GM19099 (cell line): Measurements from ENCODE around the gene AGRN.

Experiments used
- POLR2A ChIP-seq: IDR thresholded peaks from 3 replicates; pipeline ENCODE4 v1.6.1; 2011; ENCODE audit warnings: low read depth; ENCODE audit not compliant: insufficient read length; ENCODE audit errors: extremely low read depth

AGRN gene

GRCh38 chr1:1049318-1050165, 29.6 kb downstream of the AGRN start:
- TF ChIP-seq POLR2A: no peak

- TF ChIP-seq POLR2A: no peak
Observed at GRCh38 chr1:1050577-1051052, 30.7 kb downstream of the AGRN start.

- TF ChIP-seq POLR2A: no peak
Observed at GRCh38 chr1:1051127-1051810, 31.3 kb downstream of the AGRN start.

GRCh38 chr1:1052003-1052840, 32.3 kb downstream of the AGRN start:
- TF ChIP-seq POLR2A: no peak

- TF ChIP-seq POLR2A: no peak
Observed at GRCh38 chr1:1053022-1053421, 33.1 kb downstream of the AGRN start.

GRCh38 chr1:1053682-1054081, 33.8 kb downstream of the AGRN start:
- TF ChIP-seq POLR2A: no peak

- no peak for TF ChIP-seq POLR2A
Observed at GRCh38 chr1:1054099-1054700, 34.3 kb downstream of the AGRN start.

GRCh38 chr1:1054971-1055370, 35.1 kb downstream of the AGRN start:
- no peak for TF ChIP-seq POLR2A

- no peak for TF ChIP-seq POLR2A
Observed at GRCh38 chr1:1055841-1056736, 36.2 kb downstream of the AGRN start.

GRCh38 chr1:1058088-1058905, 38.4 kb downstream of the AGRN start:
- TF ChIP-seq POLR2A: no peak

GRCh38 chr1:1058921-1059493, 39.1 kb downstream of the AGRN start:
- TF ChIP-seq POLR2A: no peak

- no peak for TF ChIP-seq POLR2A
Observed at GRCh38 chr1:1059494-1060280, 39.8 kb downstream of the AGRN start.

GRCh38 chr1:1060281-1061000, 40.5 kb downstream of the AGRN start:
- no peak for TF ChIP-seq POLR2A
